Aortic smooth muscle cell (primary cell): ENCODE data around the gene HELQ. TPM values are rescaled to one million over a fixed set of nuclear protein-coding genes. Genes with fewer than 3 reads are reported as not detected.

Experiments
- total RNA-seq: library from RNA; depleted of rRNA; stranded (reverse); fragments of >200 nt; gene quantifications from 2 replicates; pipeline ENCODE4 v1.2.3, GENCODE V29; 2014

Gene HELQ
- 17.9 and 18.0 TPM in 2 replicates for total RNA-seq

GRCh38 chr4:83455281-83456183 lies at the start of gene HELQ, which contains the start of gene MRPS18C:
Gene HELQ, minus strand, starts transcription at chr4:83455823. Its CDS starts 130 bp downstream, at chr4:83455693.
Gene MRPS18C, plus strand, starts transcription at chr4:83456058. Its CDS starts 20 bp downstream, at chr4:83456078.

DNA sequence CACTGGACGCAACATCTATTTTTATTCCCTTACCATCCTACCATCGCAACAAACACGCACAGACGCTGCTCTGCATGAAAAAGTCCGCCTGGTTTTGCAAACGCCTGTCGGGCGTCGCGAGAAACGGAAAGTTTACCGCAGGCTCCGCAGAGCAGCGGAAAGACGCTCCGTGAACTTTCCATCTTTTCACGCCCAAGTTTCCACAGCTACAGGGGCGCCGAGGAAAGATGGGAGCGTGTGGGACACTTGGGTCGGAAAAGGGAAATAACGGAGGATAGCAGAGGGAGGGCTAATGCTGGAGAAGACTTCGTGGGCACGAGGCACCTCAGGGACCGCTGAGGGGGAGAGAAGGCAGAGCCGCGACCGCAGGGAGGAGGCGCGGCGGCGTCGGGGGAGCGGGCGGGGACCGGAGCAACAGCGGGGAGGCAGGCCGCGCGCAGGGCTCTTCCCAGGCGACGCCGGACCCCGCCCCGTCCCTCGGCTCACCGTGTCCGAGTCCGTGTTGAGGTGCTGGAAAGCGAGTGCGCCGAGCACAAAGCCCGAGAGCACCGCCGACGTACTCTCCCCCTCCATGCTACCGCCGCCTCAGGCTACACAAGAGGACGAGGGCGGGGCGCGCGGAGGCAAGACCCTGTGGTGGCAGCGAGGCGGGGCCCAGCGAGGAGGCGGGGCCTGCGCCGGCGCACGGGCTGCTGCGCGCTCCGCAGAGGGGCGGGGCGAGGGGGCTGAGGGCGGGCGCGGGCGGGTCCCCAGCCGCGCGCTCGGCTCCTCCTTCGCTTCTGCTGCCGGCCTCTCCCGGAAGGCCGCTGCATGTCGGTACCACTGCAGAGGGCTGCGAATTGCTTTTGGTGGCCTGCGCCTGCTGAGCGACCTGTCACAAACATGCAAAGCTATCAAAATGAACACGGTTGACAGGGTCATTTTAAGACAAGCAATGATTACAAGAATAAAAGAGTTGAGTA lies 29.2 kb upstream of the HELQ start, which contains the start of gene ABRAXAS1:
ABRAXAS1 (minus strand) TSS at position 601 of the 962 bp plus-strand sequence; CDS start at position 573, 28 bp downstream.

Other genes with a start within 250 kb of the HELQ start
- gene COQ2, start 171.0 kb downstream of the HELQ start, total RNA-seq, result 10.1 and 13.3 TPM in 2 replicates
- 0.62 and 2.5 TPM in 2 replicates for gene HPSE, start 121.0 kb downstream of the HELQ start, total RNA-seq
- gene MRPS18C, start 235 bp upstream of the HELQ start, total RNA-seq, result 26.7 and 33.1 TPM in 2 replicates
- 11.6 and 13.7 TPM in 2 replicates for gene ABRAXAS1, start 29.3 kb upstream of the HELQ start, total RNA-seq
- gene GPAT3, start 80.3 kb upstream of the HELQ start, total RNA-seq, result 1.4 and 5.0 TPM in 2 replicates